Progenitor cell of endocrine pancreas (in vitro differentiated cells): ENCODE data around the gene CNKSR3. TPM values are rescaled to one million over a fixed set of nuclear protein-coding genes. Genes with fewer than 3 reads are reported as not detected.
A peak's percentile ranks its signal among the peaks of the same experiment; 100 is the strongest.

Source experiments
- DNase-seq: peaks from one replicate; pipeline ENCODE4 v3.0.0; 2021; ENCODE audit warnings: low spot score; ENCODE audit not compliant: unreplicated experiment
- H3K27ac Mint-ChIP-seq: 2 replicates; pipeline ENCODE4 v1.8.0; 2021; ENCODE audit warnings: mild to moderate bottlenecking, moderate library complexity, mixed read lengths
- H3K27me3 Mint-ChIP-seq: 2 replicates; pipeline ENCODE4 v1.8.0; 2021; ENCODE audit warnings: mixed read lengths
- H3K36me3 Mint-ChIP-seq: 2 replicates; pipeline ENCODE4 v1.8.0; 2022; ENCODE audit warnings: mixed read lengths; ENCODE audit not compliant: insufficient read depth
- H3K4me1 Mint-ChIP-seq: 2 replicates; pipeline ENCODE4 v1.8.0; 2021; ENCODE audit warnings: low read depth, mixed read lengths
- H3K4me3 Mint-ChIP-seq: 2 replicates; pipeline ENCODE4 v1.8.0; 2021; ENCODE audit warnings: low read depth, mild to moderate bottlenecking, moderate library complexity, mixed read lengths
- H3K9me3 Mint-ChIP-seq: 2 replicates; pipeline ENCODE4 v1.8.0; 2021; ENCODE audit warnings: low read depth, mixed read lengths
- CTCF ChIP-seq: fragments of 200-600 bp; sonication (generic); IDR thresholded peaks from one replicate; pipeline ENCODE4 v1.5.0; 2021; ENCODE audit warnings: antibody characterized with exemption, mild to moderate bottlenecking; ENCODE audit not compliant: unreplicated experiment
- total RNA-seq: library from RNA; stranded (reverse); gene quantifications from 2 replicates; pipeline ENCODE4 v1.2.1, GENCODE V29; 2021

Gene CNKSR3
- total RNA-seq, 1 donor from 2014 or later: 20.3 TPM

- Mint-ChIP-seq H3K27ac (no peak overlapping the region), H3K9me3 (no peaks in the 10 kb centered on the region), H3K4me3 (no peak overlapping the region), H3K4me1 (peaks cover 7% of the 10 kb centered on the region), H3K36me3 (no peaks in the 10 kb centered on the region), H3K27me3 (no peaks in the 10 kb centered on the region)
- no peak for DNase-seq
- TF ChIP-seq CTCF: no peak
Measured at GRCh38 chr6:154457881-154458284, 52.6 kb downstream of the CNKSR3 start.

GRCh38 chr6:154457046-154457713, 53.3 kb downstream of the CNKSR3 start:
- no peaks in the 10 kb centered on the region for H3K27me3 Mint-ChIP-seq
- no peak for DNase-seq
- no peaks in the 10 kb centered on the region for H3K36me3 Mint-ChIP-seq
- no peak for TF ChIP-seq CTCF
- H3K27ac Mint-ChIP-seq: no peak overlapping the region
- peaks cover 7% of the 10 kb centered on the region for H3K4me1 Mint-ChIP-seq
- H3K9me3 Mint-ChIP-seq: no peaks in the 10 kb centered on the region
- no peak overlapping the region for H3K4me3 Mint-ChIP-seq

GRCh38 chr6:154453329-154453728, 57.2 kb downstream of the CNKSR3 start:
- Mint-ChIP-seq H3K9me3 (no peaks in the 10 kb centered on the region), H3K4me3 (no peak overlapping the region), H3K27ac (no peak overlapping the region), H3K4me1 (peaks cover 7% of the 10 kb centered on the region), H3K36me3 (peaks cover 9% of the 10 kb centered on the region), H3K27me3 (no peaks in the 10 kb centered on the region)
- DNase-seq: no peak
- no peak for TF ChIP-seq CTCF

- H3K9me3 Mint-ChIP-seq: no peaks in the 10 kb centered on the region
- no peaks in the 10 kb centered on the region for H3K27me3 Mint-ChIP-seq
- no peak for TF ChIP-seq CTCF
- H3K36me3 Mint-ChIP-seq: peaks cover 10% of the 10 kb centered on the region
- peaks cover 4% of the 10 kb centered on the region for H3K4me1 Mint-ChIP-seq
- no peak overlapping the region for H3K4me3 Mint-ChIP-seq
- H3K27ac Mint-ChIP-seq: peak overlapping the region; percentile 57
- no peak for DNase-seq
Measured at GRCh38 chr6:154450498-154450897, 60.0 kb downstream of the CNKSR3 start.

GRCh38 chr6:154448448-154449096, 61.9 kb downstream of the CNKSR3 start:
- peaks cover 5% of the 10 kb centered on the region for H3K4me1 Mint-ChIP-seq
- no peak for DNase-seq

More at GRCh38 chr6:154448448-154449096, 61.9 kb downstream of the CNKSR3 start:
- H3K36me3 Mint-ChIP-seq: peaks cover 13% of the 10 kb centered on the region
- no peak overlapping the region for H3K4me3 Mint-ChIP-seq
- no peaks in the 10 kb centered on the region for H3K9me3 Mint-ChIP-seq
- H3K27ac Mint-ChIP-seq: peak overlapping the region; percentile 81
- H3K27me3 Mint-ChIP-seq: no peaks in the 10 kb centered on the region
- peak; percentile 40 for TF ChIP-seq CTCF
